ENCODE data around the gene CD6.

CD6 gene

DNA sequence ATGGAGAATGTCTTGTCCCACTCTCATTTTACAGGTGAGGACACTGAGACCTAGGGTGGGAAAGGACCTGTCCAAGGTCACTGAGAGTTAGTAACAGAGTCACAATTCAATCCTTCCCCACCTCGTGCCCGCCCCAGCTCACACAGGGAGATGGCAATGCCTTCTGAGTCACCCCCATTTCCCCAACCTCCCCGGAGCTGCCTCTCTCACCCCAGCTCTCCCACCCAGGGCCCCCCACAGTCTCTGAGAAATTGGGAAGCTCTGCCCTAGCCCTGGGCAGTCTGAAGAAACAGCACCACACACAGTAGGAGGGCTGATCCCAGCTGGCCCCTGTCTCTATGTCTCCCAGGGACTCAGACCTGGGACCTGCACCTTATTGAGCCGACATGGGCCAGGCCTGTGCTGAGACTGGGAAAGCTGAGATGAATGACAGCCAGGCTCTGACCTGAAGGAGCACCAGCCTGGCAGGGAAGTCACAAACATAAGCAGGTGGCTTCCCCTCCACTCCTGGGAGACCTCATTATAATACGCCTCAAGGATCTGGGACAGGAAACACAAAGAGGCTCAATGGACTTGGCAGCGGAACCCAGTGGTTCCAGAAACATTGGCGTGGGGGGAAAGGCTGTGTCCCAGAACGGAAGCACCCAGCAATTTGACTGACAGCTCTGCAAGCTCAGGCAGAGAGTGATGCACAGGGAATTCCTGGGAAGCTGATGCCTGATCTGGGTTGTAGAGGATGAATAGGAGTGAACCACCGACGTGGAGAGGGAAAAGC, 51.0 kb downstream of the CD6 start:
- DNase-seq (ENCODE audit: extremely low spot score), result no peak
- no peak for TF ChIP-seq HDGF (IDR thresholded peaks at IDR 0.05; ENCODE audit: borderline replicate concordance)
- POLR2A ChIA-PET, result no interaction called here
- CTCF ChIA-PET, result interaction anchor here (0.5 kb wide), 1 partner anchor 23 kb away, joined by 3 read pairs; no protein-coding TSS in a partner anchor

DNA sequence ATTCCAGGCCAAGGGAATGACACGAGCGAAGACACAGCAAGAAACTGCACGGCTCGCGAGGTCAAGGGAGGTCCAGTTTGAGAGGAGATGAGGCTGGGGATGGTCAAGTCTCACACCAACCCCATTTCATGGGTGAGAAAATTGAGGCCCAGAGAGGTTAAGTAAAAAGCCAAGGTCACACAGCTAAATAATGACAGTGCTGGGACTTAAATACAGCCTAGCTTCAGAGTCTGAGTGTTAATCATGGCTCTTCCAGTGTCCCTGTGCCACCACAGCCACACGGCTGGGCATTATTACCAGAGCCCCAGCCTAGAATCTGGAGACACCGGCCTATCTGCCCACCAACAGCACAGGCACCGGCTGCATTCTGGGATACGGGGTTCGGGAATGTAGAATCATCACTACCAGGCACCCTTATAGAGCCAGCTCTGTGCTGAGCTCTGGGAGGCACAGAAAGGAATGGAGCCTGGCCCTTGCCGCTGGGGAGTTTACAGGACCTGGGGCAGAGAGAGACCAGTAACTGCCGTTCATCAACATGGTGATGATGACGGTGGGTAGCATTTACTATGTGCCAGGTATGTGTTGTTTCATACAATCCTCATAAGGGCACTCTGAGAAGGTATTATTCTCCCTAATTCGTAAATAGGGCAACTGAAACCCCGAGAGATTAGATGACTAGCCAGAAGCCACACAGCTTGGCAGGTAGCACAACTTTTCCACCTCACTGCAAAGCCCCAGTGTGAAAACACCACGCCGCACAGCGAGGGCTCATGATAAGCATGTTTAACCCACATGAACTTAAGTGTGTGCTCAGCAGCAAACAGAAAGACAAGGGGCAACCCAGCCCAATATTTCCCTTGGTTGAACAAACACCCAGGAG, 51.8 kb downstream of the CD6 start:
- no peak for DNase-seq (ENCODE audit: extremely low spot score)
- TF ChIP-seq TARDBP (IDR thresholded peaks at IDR 0.05), result no peak
- TF ChIP-seq ELF4 (IDR thresholded peaks at IDR 0.05), result no peak
- TF ChIP-seq FOXM1 (IDR thresholded peaks at IDR 0.05; ENCODE audit: borderline replicate concordance), result no peak
- no peak for TF ChIP-seq L3MBTL2 (conservative IDR thresholded peaks at IDR 0.05)
- no peak for TF ChIP-seq FOXK2 (IDR thresholded peaks at IDR 0.05)
- TF ChIP-seq CTBP1 (IDR thresholded peaks at IDR 0.05; ENCODE audit: borderline replicate concordance), result no peak
- no peak for TF ChIP-seq ZNF384 (IDR thresholded peaks at IDR 0.05)
- TF ChIP-seq, protein P1, sequence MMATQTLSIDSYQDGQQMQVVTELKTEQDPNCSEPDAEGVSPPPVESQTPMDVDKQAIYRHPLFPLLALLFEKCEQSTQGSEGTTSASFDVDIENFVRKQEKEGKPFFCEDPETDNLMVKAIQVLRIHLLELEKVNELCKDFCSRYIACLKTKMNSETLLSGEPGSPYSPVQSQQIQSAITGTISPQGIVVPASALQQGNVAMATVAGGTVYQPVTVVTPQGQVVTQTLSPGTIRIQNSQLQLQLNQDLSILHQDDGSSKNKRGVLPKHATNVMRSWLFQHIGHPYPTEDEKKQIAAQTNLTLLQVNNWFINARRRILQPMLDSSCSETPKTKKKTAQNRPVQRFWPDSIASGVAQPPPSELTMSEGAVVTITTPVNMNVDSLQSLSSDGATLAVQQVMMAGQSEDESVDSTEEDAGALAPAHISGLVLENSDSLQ (IDR thresholded peaks at IDR 0.05), result no peak
- TF ChIP-seq BHLHE40 (IDR thresholded peaks at IDR 0.05; ENCODE audit: borderline replicate concordance), result no peak
- TF ChIP-seq SP1 (IDR thresholded peaks at IDR 0.05), result no peak
- TF ChIP-seq ARNT (IDR thresholded peaks at IDR 0.05), result no peak
- TF ChIP-seq NFRKB (IDR thresholded peaks at IDR 0.05), result no peak
- no peak for TF ChIP-seq SUZ12 (IDR thresholded peaks at IDR 0.05)
- TF ChIP-seq LEF1 (IDR thresholded peaks at IDR 0.05; ENCODE audit: borderline replicate concordance), result no peak
- TF ChIP-seq HDGF (IDR thresholded peaks at IDR 0.05; ENCODE audit: borderline replicate concordance), result no peak
- no peak for TF ChIP-seq FOXA1 (IDR thresholded peaks at IDR 0.05)
- POLR2A ChIA-PET, result no interaction called here
- CTCF ChIA-PET, result interaction anchor here (0.5 kb wide), 1 partner anchor 24 kb away, joined by 3 read pairs; no protein-coding TSS in a partner anchor

DNA sequence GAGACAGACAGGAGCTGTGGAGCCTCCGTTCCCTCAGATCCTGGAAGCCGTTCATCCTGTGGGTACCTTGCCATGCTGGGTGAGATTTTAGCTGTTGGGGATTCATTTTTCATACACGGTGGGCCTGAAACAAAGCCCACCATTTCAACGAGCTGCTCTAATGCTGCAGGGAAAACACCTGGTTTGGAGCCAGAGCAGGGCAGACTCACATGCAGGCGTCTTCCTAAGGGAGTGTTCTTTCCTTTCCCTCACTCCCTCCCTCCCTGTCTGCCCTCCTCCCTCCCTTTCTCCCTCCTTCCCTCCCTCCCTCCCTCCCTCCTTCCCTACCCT, 52.5 kb downstream of the CD6 start:
- no peak for TF ChIP-seq ZNF384 (IDR thresholded peaks at IDR 0.05)
- ChIA-PET CTCF (no interaction called here), POLR2A (no interaction called here)
- no peak for DNase-seq (ENCODE audit: extremely low spot score)

DNA sequence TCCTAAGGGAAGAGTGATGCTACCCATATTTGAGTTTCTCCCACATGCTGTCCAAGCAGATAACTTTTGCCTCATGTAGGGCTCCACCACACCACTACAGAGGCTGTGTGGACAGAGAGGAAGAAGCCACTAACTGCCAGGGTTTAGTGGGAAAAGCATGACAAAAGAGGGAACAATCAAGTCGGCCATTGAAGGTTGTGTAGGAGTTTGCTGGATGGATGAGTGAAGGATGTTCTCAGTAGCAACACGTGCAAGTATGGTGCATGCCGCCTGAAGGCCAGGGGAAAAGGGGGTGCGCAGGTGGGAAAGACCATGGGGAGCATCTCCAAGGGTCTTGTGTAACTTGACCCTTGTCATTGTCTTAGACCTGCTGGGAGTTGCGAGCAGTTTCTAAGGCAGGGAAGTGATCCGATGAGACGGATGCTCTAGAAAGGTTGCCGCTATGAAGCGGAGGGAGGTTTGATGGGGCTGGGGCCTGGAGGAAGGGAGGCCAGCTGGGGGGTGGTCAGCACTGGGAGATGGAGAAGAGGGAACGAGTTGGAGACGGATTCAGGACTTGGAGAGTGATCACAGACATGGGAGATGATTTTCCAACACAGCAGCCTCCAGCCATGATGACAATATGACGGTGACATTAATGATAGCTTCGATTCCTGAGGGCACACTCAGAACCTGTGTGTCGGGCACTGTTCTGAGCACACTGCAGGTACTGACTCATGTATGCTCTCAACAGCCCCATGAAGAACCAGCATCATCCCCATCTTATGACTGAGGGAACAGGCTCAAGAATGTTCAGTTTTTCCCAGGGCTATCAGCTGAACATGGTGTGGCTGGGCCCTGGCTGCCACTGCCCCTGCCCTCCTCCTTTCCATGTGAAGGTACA, 53.7 kb downstream of the CD6 start:
- POLR2A ChIA-PET, result no interaction called here
- DNase-seq (ENCODE audit: extremely low spot score), result no peak
- CTCF ChIA-PET, result no interaction called here
- TF ChIP-seq FOXM1 (IDR thresholded peaks at IDR 0.05; ENCODE audit: borderline replicate concordance) (no peak), ARNT (IDR thresholded peaks at IDR 0.05) (no peak), CTBP1 (IDR thresholded peaks at IDR 0.05; ENCODE audit: borderline replicate concordance) (no peak), TARDBP (IDR thresholded peaks at IDR 0.05) (no peak)

DNA sequence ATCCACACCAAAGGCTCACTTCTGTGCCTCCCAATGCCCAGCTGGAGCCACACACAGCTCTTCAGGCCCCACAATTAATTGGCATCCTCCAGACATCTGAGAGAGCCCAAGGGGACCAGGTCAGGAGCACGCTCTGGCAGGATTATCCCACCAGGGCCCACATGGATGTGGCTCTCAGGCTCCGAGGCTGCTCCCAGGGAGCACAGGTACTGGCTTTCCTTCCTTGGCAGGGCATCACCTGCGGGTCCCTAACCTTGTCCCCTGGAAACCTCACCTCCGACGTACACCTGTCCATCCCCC, 54.3 kb downstream of the CD6 start:
- no peak for DNase-seq (ENCODE audit: extremely low spot score)
- CTCF ChIA-PET, result no interaction called here

DNA sequence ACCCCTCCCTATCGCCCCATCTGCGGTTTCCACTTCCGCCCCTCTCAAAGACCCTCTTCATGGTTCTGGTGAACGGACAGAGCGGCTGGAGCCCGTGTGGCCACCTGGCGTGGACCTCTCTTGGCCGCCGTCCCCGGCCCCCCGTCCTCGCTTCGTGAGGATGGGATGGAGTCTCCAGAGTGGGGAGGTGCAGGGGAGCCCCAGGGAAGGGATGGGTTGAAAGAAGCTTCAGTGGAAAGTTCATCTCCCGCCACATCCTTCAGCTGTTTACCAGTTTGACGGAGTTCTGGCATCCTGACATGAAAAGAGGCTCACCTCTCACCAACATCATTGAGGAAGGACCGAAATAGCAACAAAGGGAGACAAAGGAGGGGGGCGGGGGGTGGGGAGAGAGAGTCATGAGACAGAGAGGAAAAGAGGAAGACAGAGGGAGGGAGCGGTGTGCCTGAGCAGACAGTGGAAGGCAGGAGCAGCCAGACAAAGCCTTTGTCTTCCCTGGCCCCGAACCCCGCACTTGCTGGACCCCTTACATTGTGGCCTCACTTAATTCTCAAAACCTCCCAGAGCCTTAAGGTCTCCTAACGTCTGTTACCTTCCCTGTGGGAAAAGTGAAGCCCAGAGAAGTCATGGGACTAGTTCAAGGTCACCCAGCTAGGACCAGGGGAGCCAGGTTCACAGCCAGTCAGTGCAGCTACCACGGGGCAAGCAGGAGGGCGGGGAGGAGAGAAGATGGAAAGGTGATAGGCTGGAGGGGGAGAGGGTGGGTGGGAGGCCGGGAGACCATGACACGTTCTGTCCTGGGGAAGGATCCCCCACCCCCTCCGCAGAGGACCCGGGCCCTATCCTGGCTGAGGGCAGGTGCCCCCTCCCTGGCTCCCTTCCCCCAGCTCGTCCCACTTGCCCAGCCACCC, 54.9 kb downstream of the CD6 start:
- ChIA-PET CTCF (no interaction called here), POLR2A (no interaction called here)
- TF ChIP-seq, protein P1 (IDR thresholded peaks at IDR 0.05), result no peak
- no peak for TF ChIP-seq L3MBTL2 (conservative IDR thresholded peaks at IDR 0.05)
- no peak for TF ChIP-seq FOXA1 (IDR thresholded peaks at IDR 0.05)
- no peak for TF ChIP-seq SP1 (IDR thresholded peaks at IDR 0.05)
- no peak for TF ChIP-seq FOXK2 (IDR thresholded peaks at IDR 0.05)
- TF ChIP-seq BHLHE40 (IDR thresholded peaks at IDR 0.05; ENCODE audit: borderline replicate concordance), result no peak
- no peak for TF ChIP-seq HDGF (IDR thresholded peaks at IDR 0.05; ENCODE audit: borderline replicate concordance)
- no peak for TF ChIP-seq ELF4 (IDR thresholded peaks at IDR 0.05)
- TF ChIP-seq NFRKB (IDR thresholded peaks at IDR 0.05), result no peak
- TF ChIP-seq ARNT (IDR thresholded peaks at IDR 0.05), result no peak
- no peak for TF ChIP-seq CTBP1 (IDR thresholded peaks at IDR 0.05; ENCODE audit: borderline replicate concordance)
- TF ChIP-seq LEF1 (IDR thresholded peaks at IDR 0.05; ENCODE audit: borderline replicate concordance), result no peak
- TF ChIP-seq FOXM1 (IDR thresholded peaks at IDR 0.05; ENCODE audit: borderline replicate concordance), result no peak
- no peak for TF ChIP-seq ZNF384 (IDR thresholded peaks at IDR 0.05)
- TF ChIP-seq SUZ12 (IDR thresholded peaks at IDR 0.05), result no peak
- TF ChIP-seq TARDBP (IDR thresholded peaks at IDR 0.05), result no peak
- DNase-seq (ENCODE audit: extremely low spot score), result no peak

More for the DNA sequence above, 54.3 kb downstream of the CD6 start:
- TF ChIP-seq BHLHE40 (IDR thresholded peaks at IDR 0.05; ENCODE audit: borderline replicate concordance), result no peak
- no peak for TF ChIP-seq SUZ12 (IDR thresholded peaks at IDR 0.05)
- no peak for TF ChIP-seq ZNF384 (IDR thresholded peaks at IDR 0.05)
- TF ChIP-seq ARNT (IDR thresholded peaks at IDR 0.05), result no peak
- no peak for TF ChIP-seq FOXM1 (IDR thresholded peaks at IDR 0.05; ENCODE audit: borderline replicate concordance)
- no peak for TF ChIP-seq NFRKB (IDR thresholded peaks at IDR 0.05)
- no peak for TF ChIP-seq ELF4 (IDR thresholded peaks at IDR 0.05)
- POLR2A ChIA-PET, result no interaction called here
